Measurements from ENCODE around the gene SIDT1. TPM values are rescaled to one million over a fixed set of nuclear protein-coding genes. Genes with fewer than 3 reads are reported as not detected.

The SIDT1 gene
- total RNA-seq, 4 donors from 2014 or later: 0.13 to 2.7 (median 0.99) TPM

DNA sequence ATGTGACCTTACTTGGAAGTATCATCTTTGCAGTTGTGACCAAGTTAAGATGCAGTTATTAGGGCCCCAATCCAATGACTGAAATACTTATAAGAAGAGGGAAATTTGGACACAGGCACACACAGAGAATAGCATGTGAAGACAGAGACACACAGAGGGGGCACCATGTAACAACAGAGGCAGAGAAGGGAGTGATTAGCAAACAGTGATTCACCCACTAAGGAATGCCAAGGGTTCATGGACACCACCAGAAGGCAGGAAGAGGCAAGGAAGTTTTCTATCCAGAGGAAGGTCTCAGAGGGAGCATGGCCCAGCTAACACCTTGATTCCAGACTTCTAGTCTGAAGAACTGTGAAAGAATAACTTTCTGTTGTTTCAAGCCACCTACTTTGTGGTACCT is 25.0 kb downstream of the SIDT1 start:
- no peak overlapping the region for H3K4me3 ChIP-seq (ENCODE audit: low read depth, poor library complexity, severe bottlenecking)
- intact Hi-C loops (cut with DNase I; ENCODE audit: low total_unique reads): no loop called here
- no peak for TF ChIP-seq POLR2A (IDR thresholded peaks at IDR 0.05)
- TF ChIP-seq, protein P1, sequence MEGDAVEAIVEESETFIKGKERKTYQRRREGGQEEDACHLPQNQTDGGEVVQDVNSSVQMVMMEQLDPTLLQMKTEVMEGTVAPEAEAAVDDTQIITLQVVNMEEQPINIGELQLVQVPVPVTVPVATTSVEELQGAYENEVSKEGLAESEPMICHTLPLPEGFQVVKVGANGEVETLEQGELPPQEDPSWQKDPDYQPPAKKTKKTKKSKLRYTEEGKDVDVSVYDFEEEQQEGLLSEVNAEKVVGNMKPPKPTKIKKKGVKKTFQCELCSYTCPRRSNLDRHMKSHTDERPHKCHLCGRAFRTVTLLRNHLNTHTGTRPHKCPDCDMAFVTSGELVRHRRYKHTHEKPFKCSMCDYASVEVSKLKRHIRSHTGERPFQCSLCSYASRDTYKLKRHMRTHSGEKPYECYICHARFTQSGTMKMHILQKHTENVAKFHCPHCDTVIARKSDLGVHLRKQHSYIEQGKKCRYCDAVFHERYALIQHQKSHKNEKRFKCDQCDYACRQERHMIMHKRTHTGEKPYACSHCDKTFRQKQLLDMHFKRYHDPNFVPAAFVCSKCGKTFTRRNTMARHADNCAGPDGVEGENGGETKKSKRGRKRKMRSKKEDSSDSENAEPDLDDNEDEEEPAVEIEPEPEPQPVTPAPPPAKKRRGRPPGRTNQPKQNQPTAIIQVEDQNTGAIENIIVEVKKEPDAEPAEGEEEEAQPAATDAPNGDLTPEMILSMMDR (IDR thresholded peaks at IDR 0.05): no peak
- no peak for DNase-seq (ENCODE audit: low spot score in 2 of 2)

- intact Hi-C loops (cut with DNase I; ENCODE audit: low total_unique reads): no loop called here
- no peak for DNase-seq (ENCODE audit: low spot score in 2 of 2)
- TF ChIP-seq, protein P1 (IDR thresholded peaks at IDR 0.05): no peak
- TF ChIP-seq POLR2A (IDR thresholded peaks at IDR 0.05): no peak
- H3K4me3 ChIP-seq (ENCODE audit: low read depth, poor library complexity, severe bottlenecking): no peak overlapping the region
Observed at GRCh38 chr3:113559009-113559408, 26.7 kb downstream of the SIDT1 start.

DNA sequence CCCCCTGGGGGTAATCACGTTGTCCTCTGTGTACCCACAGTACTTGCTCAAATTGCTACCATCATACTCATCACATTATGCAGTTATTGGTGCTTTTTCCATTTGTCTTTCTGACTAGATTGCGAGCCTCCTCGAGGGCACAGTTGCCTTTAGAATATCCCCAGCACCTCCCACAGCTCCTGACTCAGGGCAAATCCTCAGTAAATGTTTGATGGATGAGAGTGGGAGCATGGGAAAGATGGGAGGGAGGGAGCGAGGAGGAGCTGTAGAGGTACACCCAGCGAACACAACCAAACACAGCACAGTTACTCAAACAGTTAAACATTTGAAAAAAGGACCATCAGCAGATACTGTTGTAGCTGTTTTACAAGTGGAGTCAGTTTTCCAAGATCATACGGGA is 27.9 kb downstream of the SIDT1 start:
- TF ChIP-seq, protein P1 (IDR thresholded peaks at IDR 0.05): no peak
- no peak for TF ChIP-seq POLR2A (IDR thresholded peaks at IDR 0.05)
- DNase-seq (ENCODE audit: low spot score in 2 of 2): no peak
- H3K4me3 ChIP-seq (ENCODE audit: low read depth, poor library complexity, severe bottlenecking): no peak overlapping the region
- intact Hi-C loops (cut with DNase I; ENCODE audit: low total_unique reads): no loop called here
- WGBS, 2 donors: 64 to 66% methylated on average over 6 of the region's 6 CpGs

- no peak for TF ChIP-seq POLR2A (IDR thresholded peaks at IDR 0.05)
- intact Hi-C loops (cut with DNase I; ENCODE audit: low total_unique reads): no loop called here
- DNase-seq (ENCODE audit: low spot score in 2 of 2): no peak
- no peak overlapping the region for H3K4me3 ChIP-seq (ENCODE audit: low read depth, poor library complexity, severe bottlenecking)
- WGBS, 2 donors: 82 to 86% methylated on average over 4 of the region's 4 CpGs
Observed at GRCh38 chr3:113560831-113561623, 28.7 kb downstream of the SIDT1 start.

DNA sequence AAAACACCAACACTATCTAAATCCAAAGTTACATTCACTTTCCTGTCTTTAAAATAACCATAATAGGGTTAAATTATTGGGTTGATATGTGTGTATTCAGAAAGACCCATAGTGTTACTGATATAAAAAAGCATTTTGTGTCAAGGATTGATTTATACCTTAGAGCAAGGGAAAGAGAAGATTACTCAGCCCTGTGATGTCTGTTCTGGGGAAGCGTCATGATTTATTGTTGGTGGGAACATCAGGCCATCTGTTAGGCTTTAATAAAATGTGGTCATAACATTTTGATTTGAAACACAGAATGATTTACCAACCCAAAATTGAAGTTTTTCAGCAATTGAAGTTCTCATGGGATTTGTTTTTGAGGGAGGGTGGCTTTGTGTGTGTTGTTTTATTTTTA is 33.2 kb downstream of the SIDT1 start:
- WGBS, 2 donors: 42 to 44% methylated on average over 1 of the region's 1 CpG
- no peak overlapping the region for H3K4me3 ChIP-seq (ENCODE audit: low read depth, poor library complexity, severe bottlenecking)
- TF ChIP-seq, protein P1 (IDR thresholded peaks at IDR 0.05): no peak
- no peak for TF ChIP-seq POLR2A (IDR thresholded peaks at IDR 0.05)
- no peak for DNase-seq (ENCODE audit: low spot score in 2 of 2)
- intact Hi-C loops (cut with DNase I; ENCODE audit: low total_unique reads): no loop called here

- H3K4me3 ChIP-seq (ENCODE audit: low read depth, poor library complexity, severe bottlenecking): no peak overlapping the region
- intact Hi-C loops (cut with DNase I; ENCODE audit: low total_unique reads): no loop called here
- TF ChIP-seq, protein P1 (IDR thresholded peaks at IDR 0.05): no peak
- no peak for TF ChIP-seq POLR2A (IDR thresholded peaks at IDR 0.05)
- 89 to 92% methylated on average over 3 of the region's 3 CpGs for WGBS, 2 donors
- DNase-seq (ENCODE audit: low spot score in 2 of 2): no peak
Observed at GRCh38 chr3:113570158-113570557, 37.8 kb downstream of the SIDT1 start.
